Activated CD4-positive, alpha-beta memory T cell treated with anti-CD3 and anti-CD28 coated beads for 36 hours (primary cell): ENCODE results near the gene ACTN2. TPM values are rescaled to one million over a fixed set of nuclear protein-coding genes. Genes with fewer than 3 reads are reported as not detected.

Source experiments
- CTCF ChIA-PET: fragments of 350-600 bp; sonication (Branson Sonifier 250); formaldehyde crosslinking; loops from one replicate; lab custom pipeline; 2021; ENCODE audit warnings: antibody characterized with exemption, inconsistent platforms; lab: Charles Lee
- POLR2A ChIA-PET: fragments of 350-600 bp; sonication (Branson Sonifier 250); formaldehyde crosslinking; loops from one replicate; lab custom pipeline; 2021; ENCODE audit warnings: antibody characterized with exemption; lab: Charles Lee
- DNase-seq: peaks from one replicate; pipeline ENCODE4 v3.0.0-alpha.2; 2020
- H3K27ac Mint-ChIP-seq: one replicate; pipeline ENCODE4 v1.8.0; 2021; ENCODE audit warnings: mixed read lengths
- H3K27me3 Mint-ChIP-seq: one replicate; pipeline ENCODE4 v1.8.0; 2021; ENCODE audit warnings: mixed read lengths
- H3K36me3 Mint-ChIP-seq: one replicate; pipeline ENCODE4 v1.8.0; 2021; ENCODE audit warnings: mixed read lengths
- H3K4me1 Mint-ChIP-seq: one replicate; pipeline ENCODE4 v1.8.0; 2021; ENCODE audit warnings: low read depth, mixed read lengths
- H3K4me3 Mint-ChIP-seq: one replicate; pipeline ENCODE4 v1.8.0; 2021; ENCODE audit warnings: mild to moderate bottlenecking, mixed read lengths
- H3K9me3 Mint-ChIP-seq: one replicate; pipeline ENCODE4 v1.8.0; 2021; ENCODE audit warnings: mixed read lengths
- intact Hi-C: fragments of 100-400 bp; cut with micrococcal nuclease; formaldehyde crosslinking; loops from one replicate; pipeline ENCODE4 v1.15.1; 2023
- total RNA-seq, 2 experiments: library from RNA; stranded (reverse); gene quantifications; one replicate each; pipeline ENCODE4 v1.2.3, GENCODE V29; 2021

The ACTN2 gene
- total RNA-seq, 2 experiments from 2014 or later = 0.17 TPM; not detected in 1

DNA sequence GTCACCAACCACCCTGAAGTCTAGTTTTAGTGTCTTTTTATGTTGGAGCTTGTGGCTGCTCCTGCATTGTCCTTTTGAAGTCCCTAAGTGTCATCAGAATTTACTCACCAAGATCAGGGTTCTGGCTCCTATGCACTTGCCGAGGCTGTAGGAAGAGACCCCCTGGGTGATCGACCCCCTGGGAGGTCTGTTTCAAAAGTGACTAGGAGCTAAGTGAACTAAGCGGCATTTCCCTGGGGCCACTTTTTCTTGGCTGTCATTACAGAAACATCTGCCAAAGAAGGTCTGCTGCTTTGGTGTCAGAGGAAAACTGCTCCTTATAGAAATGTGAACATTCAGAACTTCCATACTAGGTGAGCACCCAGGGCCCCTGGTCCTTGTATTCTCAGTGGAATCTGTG, 39.4 kb downstream of the ACTN2 start:
- Mint-ChIP-seq H3K4me3 (no peak overlapping the region), H3K27me3 (peaks cover 5% of the 10 kb centered on the region), H3K36me3 (no peaks in the 10 kb centered on the region), H3K9me3 (no peaks in the 10 kb centered on the region), H3K27ac (no peak overlapping the region), H3K4me1 (no peaks in the 10 kb centered on the region)
- ChIA-PET POLR2A (no interaction called here), CTCF (no interaction called here)
- no peak for DNase-seq
- intact Hi-C loops = no loop called here

DNA sequence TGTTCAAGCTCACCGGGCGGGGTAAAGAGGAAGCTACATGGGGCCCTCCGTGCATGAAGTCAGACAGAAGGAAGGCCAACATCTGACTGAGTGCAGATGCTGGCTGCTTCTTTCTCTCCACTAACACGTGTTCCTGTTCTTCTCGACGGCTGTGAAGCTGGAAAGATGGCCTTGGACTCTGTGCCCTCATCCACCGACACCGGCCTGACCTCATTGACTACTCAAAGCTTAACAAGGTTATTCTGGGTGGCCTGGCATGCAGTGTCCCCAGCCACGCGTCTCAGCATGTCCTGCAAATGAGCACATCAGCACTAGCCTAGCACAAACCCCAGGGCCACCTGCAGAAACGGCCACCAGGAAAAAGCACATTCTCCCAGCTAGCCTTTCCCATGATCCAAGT, 41.2 kb downstream of the ACTN2 start:
- Mint-ChIP-seq H3K27ac (no peak overlapping the region), H3K9me3 (no peaks in the 10 kb centered on the region), H3K36me3 (no peaks in the 10 kb centered on the region), H3K4me1 (no peaks in the 10 kb centered on the region), H3K4me3 (no peak overlapping the region), H3K27me3 (peaks cover 5% of the 10 kb centered on the region)
- intact Hi-C loops = no loop called here
- no peak for DNase-seq
- POLR2A ChIA-PET = no interaction called here
- CTCF ChIA-PET = no interaction called here

DNA sequence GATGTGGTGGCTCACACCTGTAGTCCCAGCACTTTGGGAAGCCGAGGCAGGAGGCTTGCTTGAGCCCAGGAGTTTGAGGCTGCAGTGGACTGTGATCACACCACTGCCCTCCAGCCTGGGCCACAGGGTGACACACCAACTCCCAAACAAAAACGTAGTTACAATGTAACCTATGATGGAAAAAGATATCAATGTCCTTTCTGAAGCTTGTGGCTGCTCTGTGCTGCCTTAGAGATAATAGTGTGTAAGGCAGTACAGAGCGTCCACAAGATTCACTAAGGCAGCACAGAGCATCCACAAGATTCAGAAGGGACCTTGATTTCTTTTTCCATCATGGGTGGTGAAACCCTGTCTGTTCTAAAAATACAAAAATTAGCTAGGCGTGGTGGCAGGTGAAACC, 42.5 kb downstream of the ACTN2 start:
- no peak overlapping the region for H3K4me3 Mint-ChIP-seq

DNA sequence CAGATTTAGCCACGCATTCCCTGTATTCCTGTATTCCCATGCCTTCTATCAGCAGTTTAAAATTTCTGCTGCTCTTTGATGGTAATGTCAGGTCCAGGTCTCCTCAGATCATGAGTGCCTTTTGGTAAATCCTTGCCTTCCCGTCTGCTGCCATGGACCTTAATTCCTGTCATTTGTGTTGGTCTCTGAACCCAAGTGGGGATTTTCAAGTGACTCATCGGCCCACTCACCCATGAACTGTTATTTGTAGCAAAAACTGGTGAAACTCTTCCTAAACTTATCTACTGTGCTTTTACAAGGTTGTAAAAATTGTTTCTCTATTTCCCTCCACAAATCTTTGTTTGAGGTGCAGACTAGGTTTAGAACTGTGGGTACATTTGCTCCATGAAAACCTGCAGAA, 47.4 kb downstream of the ACTN2 start:
- Mint-ChIP-seq H3K27me3 (no peaks in the 10 kb centered on the region), H3K36me3 (no peaks in the 10 kb centered on the region), H3K4me3 (no peak overlapping the region), H3K9me3 (no peaks in the 10 kb centered on the region), H3K27ac (no peak overlapping the region), H3K4me1 (peaks cover 2% of the 10 kb centered on the region)
- intact Hi-C loops = no loop called here
- ChIA-PET POLR2A (no interaction called here), CTCF (no interaction called here)
- DNase-seq = no peak

More for the DNA sequence above, 42.5 kb downstream of the ACTN2 start:
- CTCF ChIA-PET = interaction anchor here (0.6 kb wide), 1 partner anchor 31 kb away, joined by 3 read pairs; no protein-coding TSS in a partner anchor
- no peak for DNase-seq
- intact Hi-C loops = no loop called here
- H3K4me1 Mint-ChIP-seq = no peaks in the 10 kb centered on the region
- peaks cover 5% of the 10 kb centered on the region for H3K27me3 Mint-ChIP-seq
- H3K27ac Mint-ChIP-seq = no peak overlapping the region
- H3K36me3 Mint-ChIP-seq = no peaks in the 10 kb centered on the region
- POLR2A ChIA-PET = no interaction called here
- no peaks in the 10 kb centered on the region for H3K9me3 Mint-ChIP-seq

DNA sequence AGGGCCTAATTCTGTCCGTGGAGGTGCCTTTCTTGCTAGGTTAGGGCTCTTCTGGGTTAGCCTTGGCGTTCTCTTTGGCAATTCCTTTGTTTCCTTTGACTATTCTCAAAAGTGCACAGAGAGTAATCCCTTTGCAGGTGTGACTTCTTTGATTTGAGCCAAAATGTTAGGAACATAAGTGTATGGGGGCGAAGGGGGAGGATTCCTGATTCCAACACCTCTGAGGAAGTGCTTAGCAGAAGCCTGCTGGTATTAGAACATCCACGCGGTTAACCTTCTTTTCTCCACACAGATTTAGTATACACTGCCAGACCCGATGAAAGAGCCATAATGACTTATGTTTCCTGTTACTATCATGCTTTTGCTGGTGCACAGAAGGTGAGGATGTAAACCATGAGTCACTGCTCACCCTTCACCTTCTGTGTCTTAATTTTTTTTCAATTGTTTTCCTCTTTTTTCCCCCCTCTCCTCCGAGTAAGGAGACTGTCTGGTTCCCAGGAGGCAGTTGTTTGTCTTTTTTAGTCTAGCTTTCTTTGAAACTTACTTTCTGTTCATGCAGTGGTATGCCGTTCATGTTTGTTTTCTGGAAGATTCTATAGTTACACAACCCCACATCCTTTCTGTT, 48.0 kb downstream of the ACTN2 start:
- POLR2A ChIA-PET = no interaction called here

DNA sequence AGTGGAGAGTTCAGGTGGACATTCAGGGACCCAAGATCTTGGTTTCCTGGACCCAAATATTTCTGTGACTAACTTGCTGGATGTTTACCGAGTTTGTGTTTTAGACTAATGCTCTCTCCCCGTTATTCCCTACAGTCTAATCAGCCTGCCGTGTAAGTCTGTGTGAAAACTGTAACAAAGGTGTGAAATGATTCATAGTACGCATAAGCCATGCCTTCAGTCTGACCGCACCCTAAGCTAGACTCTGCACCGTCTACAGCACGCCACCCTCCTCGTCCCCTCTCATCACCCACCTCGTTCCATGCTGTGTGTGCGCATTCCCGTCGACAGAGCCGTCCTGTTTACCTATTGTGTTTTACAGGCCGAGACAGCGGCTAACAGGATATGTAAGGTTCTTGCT, 50.5 kb downstream of the ACTN2 start:
- no peak overlapping the region for H3K4me3 Mint-ChIP-seq
- peaks cover 2% of the 10 kb centered on the region for H3K4me1 Mint-ChIP-seq
- POLR2A ChIA-PET = no interaction called here
- H3K27ac Mint-ChIP-seq = no peak overlapping the region
- no peaks in the 10 kb centered on the region for H3K27me3 Mint-ChIP-seq
- CTCF ChIA-PET = no interaction called here
- intact Hi-C loops = no loop called here
- no peaks in the 10 kb centered on the region for H3K9me3 Mint-ChIP-seq
- no peaks in the 10 kb centered on the region for H3K36me3 Mint-ChIP-seq
- DNase-seq = no peak

More for the DNA sequence above, 48.0 kb downstream of the ACTN2 start:
- H3K9me3 Mint-ChIP-seq = no peaks in the 10 kb centered on the region
- H3K36me3 Mint-ChIP-seq = no peaks in the 10 kb centered on the region
- H3K27me3 Mint-ChIP-seq = no peaks in the 10 kb centered on the region
- no peak overlapping the region for H3K4me3 Mint-ChIP-seq
- H3K27ac Mint-ChIP-seq = no peak overlapping the region
- intact Hi-C loops = no loop called here
- no peak for DNase-seq
- peaks cover 2% of the 10 kb centered on the region for H3K4me1 Mint-ChIP-seq
- CTCF ChIA-PET = no interaction called here

DNA sequence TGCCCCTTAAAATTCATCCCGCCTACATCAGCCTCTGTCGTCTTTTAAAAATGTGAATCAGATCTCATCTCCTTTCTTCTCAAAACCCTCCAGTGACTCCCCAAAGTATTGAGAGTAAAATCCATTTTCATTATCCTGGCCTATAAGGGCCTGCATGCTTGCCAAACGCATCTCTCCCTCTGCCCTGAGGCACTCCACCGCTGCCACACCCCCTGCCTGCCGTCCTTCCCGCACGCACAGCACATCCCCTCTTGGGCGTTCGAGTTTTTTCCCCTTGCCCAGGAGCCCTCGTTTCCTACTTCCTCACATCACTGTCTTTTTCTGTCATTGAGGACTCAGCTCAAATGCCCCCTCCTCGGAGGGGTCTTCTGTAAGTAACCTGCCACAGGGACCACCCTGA, 55.5 kb downstream of the ACTN2 start:
- H3K27ac Mint-ChIP-seq = no peak overlapping the region
- no peaks in the 10 kb centered on the region for H3K36me3 Mint-ChIP-seq
- H3K9me3 Mint-ChIP-seq = no peaks in the 10 kb centered on the region
- peaks cover 2% of the 10 kb centered on the region for H3K27me3 Mint-ChIP-seq
- intact Hi-C loops = no loop called here
- no peak overlapping the region for H3K4me3 Mint-ChIP-seq
- no peaks in the 10 kb centered on the region for H3K4me1 Mint-ChIP-seq
- CTCF ChIA-PET = interaction anchor here (2.9 kb wide), 1 partner anchor 17 kb away, joined by 10 read pairs; no protein-coding TSS in a partner anchor
- DNase-seq = no peak
- POLR2A ChIA-PET = no interaction called here

DNA sequence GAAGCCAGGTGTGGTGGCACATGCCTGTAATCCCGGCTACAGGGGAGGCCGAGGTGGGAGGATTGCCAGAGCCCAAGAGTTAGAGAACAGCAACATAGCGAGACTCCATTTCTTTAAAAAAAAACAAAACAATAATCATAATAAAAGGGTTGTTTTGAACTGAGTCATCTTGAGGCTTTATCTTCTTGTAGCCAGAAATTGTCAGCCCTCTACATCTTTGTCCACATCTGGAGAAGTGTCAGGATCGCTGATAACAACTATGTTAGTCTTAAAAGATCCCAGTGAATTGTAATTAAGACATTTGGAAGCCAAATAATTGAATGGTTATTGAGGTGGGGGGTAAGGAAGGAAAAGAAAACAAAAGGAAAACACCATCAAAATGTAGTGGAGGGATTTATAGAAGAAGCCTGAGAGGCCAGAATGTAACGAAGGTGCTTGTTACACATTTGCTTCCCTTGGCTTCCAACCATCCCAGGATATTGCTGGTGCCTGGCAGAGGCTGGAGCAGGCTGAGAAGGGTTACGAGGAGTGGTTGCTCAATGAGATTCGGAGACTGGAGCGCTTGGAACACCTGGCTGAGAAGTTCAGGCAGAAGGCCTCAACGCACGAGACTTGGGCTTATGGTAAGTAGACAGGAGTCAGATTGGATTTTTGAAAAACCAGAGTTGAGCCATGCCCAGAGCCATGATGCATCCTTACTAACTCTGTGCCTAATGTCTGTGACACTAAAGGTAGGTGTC, 56.3 kb downstream of the ACTN2 start:
- no peaks in the 10 kb centered on the region for H3K9me3 Mint-ChIP-seq
- H3K27ac Mint-ChIP-seq = no peak overlapping the region
- H3K36me3 Mint-ChIP-seq = no peaks in the 10 kb centered on the region
- H3K4me1 Mint-ChIP-seq = no peaks in the 10 kb centered on the region
- peaks cover 6% of the 10 kb centered on the region for H3K27me3 Mint-ChIP-seq
- H3K4me3 Mint-ChIP-seq = no peak overlapping the region
- ChIA-PET CTCF (no interaction called here), POLR2A (no interaction called here)
- DNase-seq = no peak
- intact Hi-C loops = no loop called here

DNA sequence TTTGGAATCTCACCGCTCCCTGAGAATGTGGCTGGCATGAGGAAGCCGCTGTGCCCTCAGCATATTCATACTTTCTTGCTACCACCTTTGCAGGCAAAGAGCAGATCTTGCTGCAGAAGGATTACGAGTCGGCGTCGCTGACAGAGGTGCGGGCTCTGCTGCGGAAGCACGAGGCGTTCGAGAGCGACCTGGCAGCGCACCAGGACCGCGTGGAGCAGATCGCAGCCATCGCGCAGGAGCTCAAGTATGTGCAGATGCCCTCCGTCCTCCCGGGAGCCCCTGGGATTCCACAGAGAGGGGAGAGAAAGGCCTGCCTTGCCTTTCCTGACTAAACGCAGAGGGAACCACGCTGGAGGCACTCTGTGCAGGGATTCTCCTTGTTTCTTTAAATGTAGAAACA, 58.2 kb downstream of the ACTN2 start:
- H3K27me3 Mint-ChIP-seq = peaks cover 6% of the 10 kb centered on the region

DNA sequence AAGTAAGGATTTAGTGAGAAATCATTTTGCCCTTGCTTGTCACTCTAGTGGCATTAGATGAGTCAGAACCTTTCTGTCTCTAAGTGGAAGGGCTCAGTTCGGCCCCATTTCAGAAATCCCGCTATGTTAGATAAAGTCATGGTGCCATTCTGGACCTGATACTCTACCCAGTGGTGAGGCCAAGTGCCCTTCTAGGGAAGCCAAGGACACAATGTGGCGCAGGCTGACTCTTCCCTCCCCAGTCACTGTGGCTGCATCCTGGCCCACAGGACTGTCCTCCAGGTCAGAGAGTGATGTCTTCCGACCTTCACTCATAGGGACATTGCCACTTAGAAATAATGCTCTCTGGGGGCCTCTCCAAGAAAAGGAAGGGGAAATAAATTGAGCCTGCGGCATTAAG, 60.5 kb downstream of the ACTN2 start:
- no peaks in the 10 kb centered on the region for H3K4me1 Mint-ChIP-seq
- H3K27me3 Mint-ChIP-seq = peaks cover 14% of the 10 kb centered on the region
- H3K36me3 Mint-ChIP-seq = no peaks in the 10 kb centered on the region
- no peak overlapping the region for H3K4me3 Mint-ChIP-seq
- DNase-seq = no peak
- ChIA-PET POLR2A (no interaction called here), CTCF (no interaction called here)
- intact Hi-C loops = no loop called here
- no peak overlapping the region for H3K27ac Mint-ChIP-seq
- H3K9me3 Mint-ChIP-seq = no peaks in the 10 kb centered on the region

More for the DNA sequence above, 58.2 kb downstream of the ACTN2 start:
- Mint-ChIP-seq H3K9me3 (no peaks in the 10 kb centered on the region), H3K4me3 (no peak overlapping the region), H3K4me1 (no peaks in the 10 kb centered on the region), H3K27ac (no peak overlapping the region), H3K36me3 (no peaks in the 10 kb centered on the region)
- no peak for DNase-seq
- POLR2A ChIA-PET = no interaction called here
- intact Hi-C loops = no loop called here
- CTCF ChIA-PET = interaction anchor here (3.5 kb wide), 1 partner anchor 15 kb away, joined by 15 read pairs; no protein-coding TSS in a partner anchor

DNA sequence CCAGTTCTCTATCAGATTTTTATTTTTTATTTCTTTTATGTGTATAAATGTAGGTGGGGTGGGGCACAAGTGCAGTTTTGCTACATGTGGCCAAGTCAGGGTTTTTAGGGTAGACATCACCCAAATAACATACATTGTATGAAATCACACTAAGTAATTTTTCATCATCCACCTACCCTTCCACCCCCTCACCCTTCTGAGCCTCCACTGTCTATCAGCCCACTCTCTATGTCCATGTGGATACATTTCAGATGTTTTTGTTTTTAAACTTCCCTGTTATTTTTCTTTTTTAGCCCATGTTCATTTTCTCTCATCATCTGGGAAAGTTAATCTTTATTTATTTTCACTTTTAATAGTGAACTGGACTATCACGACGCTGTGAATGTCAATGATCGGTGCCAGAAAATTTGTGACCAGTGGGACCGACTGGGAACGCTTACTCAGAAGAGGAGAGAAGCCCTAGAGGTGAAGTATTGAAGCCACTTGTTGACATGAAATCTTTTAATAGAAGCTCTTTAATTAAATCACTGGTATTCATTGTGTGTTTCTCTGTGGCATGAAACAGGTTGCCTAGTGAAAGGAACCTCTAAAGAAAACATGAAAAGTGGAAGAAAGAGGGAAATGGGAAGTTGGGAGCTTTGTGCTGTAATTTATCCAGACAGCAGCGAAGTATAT, 61.1 kb downstream of the ACTN2 start:
- Mint-ChIP-seq H3K4me1 (no peaks in the 10 kb centered on the region), H3K9me3 (no peaks in the 10 kb centered on the region), H3K27me3 (peaks cover 14% of the 10 kb centered on the region), H3K4me3 (no peak overlapping the region), H3K27ac (no peak overlapping the region), H3K36me3 (no peaks in the 10 kb centered on the region)
- intact Hi-C loops = no loop called here
- ChIA-PET POLR2A (no interaction called here), CTCF (interaction anchor here (4.4 kb wide), 1 partner anchor 11 kb away, joined by 24 read pairs; no protein-coding TSS in a partner anchor)
- DNase-seq = no peak

DNA sequence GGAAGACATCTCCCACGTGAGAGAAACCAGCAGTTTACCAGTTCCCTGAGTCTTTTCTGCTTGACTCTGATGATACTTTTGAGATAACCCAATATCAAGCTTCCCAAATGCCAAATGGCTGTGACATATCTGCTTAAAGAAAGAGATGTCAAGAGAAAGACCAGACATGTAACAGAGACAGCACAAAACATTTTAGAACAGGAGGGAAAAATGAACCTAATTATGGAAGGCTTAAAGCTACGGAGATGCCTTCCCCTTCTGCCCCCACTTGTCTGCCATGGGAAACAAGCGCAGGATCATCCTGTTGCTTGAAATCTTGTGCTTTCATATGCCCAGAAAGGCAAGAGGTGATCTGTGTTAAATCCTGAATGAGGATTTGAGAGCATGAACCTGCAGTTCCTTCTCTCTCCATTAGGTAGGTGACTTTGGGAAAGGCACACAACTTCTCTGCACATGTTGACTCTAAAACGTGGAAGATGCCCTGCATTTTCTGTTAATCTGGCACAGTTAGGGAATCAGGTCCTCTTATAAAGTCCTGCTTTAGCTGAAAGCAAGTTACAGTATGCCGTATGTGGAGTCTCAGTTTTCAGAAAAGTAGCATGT, 62.1 kb downstream of the ACTN2 start:
- no peak overlapping the region for H3K27ac Mint-ChIP-seq
- no peak for DNase-seq
- H3K9me3 Mint-ChIP-seq = no peaks in the 10 kb centered on the region
- no peaks in the 10 kb centered on the region for H3K36me3 Mint-ChIP-seq
- H3K27me3 Mint-ChIP-seq = peaks cover 14% of the 10 kb centered on the region
- ChIA-PET POLR2A (no interaction called here), CTCF (interaction anchor here (0.6 to 4.4 kb wide), 3 partner anchors 11 to 638 kb away, joined by 3 to 24 read pairs (median 3); no protein-coding TSS in a partner anchor)
- H3K4me1 Mint-ChIP-seq = no peaks in the 10 kb centered on the region
- H3K4me3 Mint-ChIP-seq = no peak overlapping the region
- intact Hi-C loops = no loop called here
